H9 (cell line): ENCODE results near the gene CELSR2. TPM values are rescaled to one million over a fixed set of nuclear protein-coding genes. Genes with fewer than 3 reads are reported as not detected.

Source experiments
- DNase-seq: peaks from one replicate; pipeline ENCODE4 v3.0.0-alpha.2; 2017
- H2AFZ ChIP-seq: one replicate; pipeline ENCODE4 v1.6.1; 2013; ENCODE audit warnings: mild to moderate bottlenecking, low read length, control low read depth, moderate library complexity
- H2AK5ac ChIP-seq: 2 replicates; pipeline ENCODE4 v1.6.1; 2013; ENCODE audit warnings: low read length, control low read depth, mixed read lengths; ENCODE audit not compliant: insufficient read length
- H2BK120ac ChIP-seq: one replicate; pipeline ENCODE4 v1.6.1; 2013; ENCODE audit warnings: low read depth, mild to moderate bottlenecking, low read length, control low read depth, inconsistent platforms; ENCODE audit not compliant: poor library complexity, severe bottlenecking
- H2BK12ac ChIP-seq: 2 replicates; pipeline ENCODE4 v1.6.1; 2013; ENCODE audit warnings: low read length, control low read depth, mixed read lengths, low read depth; ENCODE audit not compliant: insufficient read length
- H2BK15ac ChIP-seq: 2 replicates; pipeline ENCODE4 v1.6.1; 2013; ENCODE audit warnings: low read depth, low read length, control low read depth
- H2BK20ac ChIP-seq: one replicate; pipeline ENCODE4 v1.6.1; 2013; ENCODE audit warnings: low read depth, mild to moderate bottlenecking, low read length, control low read depth, inconsistent platforms; ENCODE audit not compliant: poor library complexity, severe bottlenecking
- H2BK5ac ChIP-seq: 2 replicates; pipeline ENCODE4 v1.6.1; 2013; ENCODE audit warnings: low read length, control low read depth, mixed read lengths; ENCODE audit not compliant: insufficient read length
- H3K14ac ChIP-seq: 2 replicates; pipeline ENCODE4 v1.6.1; 2013; ENCODE audit warnings: low read length, control low read depth; ENCODE audit not compliant: insufficient read depth
- H3K18ac ChIP-seq: 2 replicates; pipeline ENCODE4 v1.6.1; 2013; ENCODE audit warnings: low read depth, mild to moderate bottlenecking, mixed read lengths, low read length, control low read depth; ENCODE audit not compliant: insufficient read length
- H3K23ac ChIP-seq: 2 replicates; pipeline ENCODE4 v1.6.1; 2013; ENCODE audit warnings: low read length, control low read depth, mixed read lengths, low read depth; ENCODE audit not compliant: insufficient read length
- H3K23me2 ChIP-seq: 2 replicates; pipeline ENCODE4 v1.6.1; 2013; ENCODE audit warnings: low read depth, mild to moderate bottlenecking, mixed read lengths, low read length, control low read depth; ENCODE audit not compliant: insufficient read length, poor library complexity, severe bottlenecking
- H3K27ac ChIP-seq: 2 replicates; pipeline ENCODE4 v1.5.1; 2013; ENCODE audit warnings: low read length, control low read depth, mixed read lengths, low read depth; ENCODE audit not compliant: insufficient read length
- H3K27me3 ChIP-seq: 2 replicates; pipeline ENCODE4 v1.6.1; 2013; ENCODE audit warnings: low read length, control low read depth, inconsistent platforms; ENCODE audit not compliant: insufficient read depth
- H3K4ac ChIP-seq: 2 replicates; pipeline ENCODE4 v1.6.1; 2013; ENCODE audit warnings: low read depth, mild to moderate bottlenecking, control low read depth, inconsistent platforms, low read length, moderate library complexity
- H3K4me1 ChIP-seq: 2 replicates; pipeline ENCODE4 v1.6.1; 2013; ENCODE audit warnings: low read length, control low read depth, inconsistent platforms; ENCODE audit not compliant: insufficient read depth
- H3K4me2 ChIP-seq: 2 replicates; pipeline ENCODE4 v1.6.1; 2013; ENCODE audit warnings: low read length, control low read depth, mixed read lengths; ENCODE audit not compliant: insufficient read length, insufficient read depth
- H3K56ac ChIP-seq: 2 replicates; pipeline ENCODE4 v1.6.1; 2013; ENCODE audit warnings: low read depth, mild to moderate bottlenecking, mixed read lengths, low read length, control low read depth; ENCODE audit not compliant: insufficient read length
- H3K79me1 ChIP-seq: 2 replicates; pipeline ENCODE4 v1.6.1; 2013; ENCODE audit warnings: low read depth, mild to moderate bottlenecking, moderate library complexity, low read length, control low read depth, inconsistent platforms; ENCODE audit not compliant: insufficient read depth, poor library complexity, severe bottlenecking
- H3K79me2 ChIP-seq: 2 replicates; pipeline ENCODE4 v1.6.1; 2013; ENCODE audit warnings: low read length, control low read depth, inconsistent platforms; ENCODE audit not compliant: insufficient read depth
- H3K9ac ChIP-seq: 2 replicates; pipeline ENCODE4 v1.6.1; 2013; ENCODE audit warnings: low read length, control low read depth, mixed read lengths; ENCODE audit not compliant: insufficient read length; ENCODE audit errors: extremely low read depth
- H3K9me3 ChIP-seq: one replicate; pipeline ENCODE4 v1.6.1; 2013; ENCODE audit warnings: low read depth, low read length, inconsistent platforms; ENCODE audit not compliant: control insufficient read depth
- H3T11ph ChIP-seq: one replicate; pipeline ENCODE4 v1.6.1; 2013; ENCODE audit warnings: mild to moderate bottlenecking, low read length, control low read depth, inconsistent platforms
- H4K20me1 ChIP-seq: one replicate; pipeline ENCODE4 v1.6.1; 2013; ENCODE audit not compliant: control insufficient read depth, insufficient read length, insufficient read depth
- H4K5ac ChIP-seq: 2 replicates; pipeline ENCODE4 v1.6.1; 2013; ENCODE audit warnings: low read depth, mild to moderate bottlenecking, mixed read lengths, low read length, control low read depth; ENCODE audit not compliant: insufficient read length
- H4K8ac ChIP-seq: replicated peaks from 2 replicates; pipeline ENCODE4 v1.6.1; 2013; ENCODE audit warnings: low read length, control low read depth, mixed read lengths, low read depth; ENCODE audit not compliant: insufficient read length
- H4K91ac ChIP-seq: 2 replicates; pipeline ENCODE4 v1.6.1; 2013; ENCODE audit warnings: low read depth, mild to moderate bottlenecking, moderate library complexity, mixed read lengths, low read length, control low read depth; ENCODE audit not compliant: insufficient read length
- H3K27ac Mint-ChIP-seq, 3 experiments: 2 replicates in 2 of 3; 3 replicates in 1 of 3; pipeline ENCODE4 v1.8.0; 2020 to 2021; ENCODE audit warnings: mixed read lengths in 3 of 3, mild to moderate bottlenecking in 1 of 3, moderate library complexity in 1 of 3
- H3K27me3 Mint-ChIP-seq: 2 replicates; pipeline ENCODE4 v1.8.0; 2021; ENCODE audit warnings: low read depth, mild to moderate bottlenecking, moderate library complexity, mixed read lengths
- H3K36me3 Mint-ChIP-seq, 3 experiments: 2 replicates in 2 of 3; 3 replicates in 1 of 3; pipeline ENCODE4 v1.8.0; 2020 to 2021; ENCODE audit warnings: low read depth in 3 of 3, mixed read lengths in 3 of 3; ENCODE audit not compliant: insufficient read depth in 1 of 3
- H3K4me1 Mint-ChIP-seq, 2 experiments: 2 replicates each; pipeline ENCODE4 v1.8.0; 2020; ENCODE audit warnings: mixed read lengths in 2 of 2
- H3K4me3 Mint-ChIP-seq, 2 experiments: 2 replicates in 1 of 2; 3 replicates in 1 of 2; pipeline ENCODE4 v1.8.0; 2020 to 2021; ENCODE audit warnings: mild to moderate bottlenecking in 2 of 2, mixed read lengths in 2 of 2, moderate library complexity in 1 of 2
- H3K9me3 Mint-ChIP-seq, 2 experiments: 2 replicates in 1 of 2; 3 replicates in 1 of 2; pipeline ENCODE4 v1.8.0; 2020; ENCODE audit warnings: mild to moderate bottlenecking in 2 of 2, mixed read lengths in 2 of 2, moderate library complexity in 1 of 2
- WGBS: extraction: QIAGEN DNeasy Blood & Tissue Kit; methylation state at CpG from one replicate; pipeline ENCODE4 v1.1.7; 2013; ENCODE audit warnings: missing lambda C conversion rate, low lambda C conversion rate, mixed read lengths; ENCODE audit not compliant: insufficient read length; ENCODE audit errors: extremely low coverage; 5-methylcytosine and 5-hydroxymethylcytosine counted together
- total RNA-seq: library from RNA; stranded (reverse); gene quantifications from 2 replicates; pipeline ENCODE4 v1.2.1, GENCODE V29; 2021
- TF ChIP-seq, protein P1 (sequence below): fragments of 200-600 bp; sonication (generic); conservative IDR thresholded peaks from 3 replicates; pipeline ENCODE4 v1.8.0; 2021; ENCODE audit warnings: antibody characterized with exemption, mild to moderate bottlenecking

Gene CELSR2
- total RNA-seq, 1 experiment from 2014 or later: 29.2 TPM

DNA sequence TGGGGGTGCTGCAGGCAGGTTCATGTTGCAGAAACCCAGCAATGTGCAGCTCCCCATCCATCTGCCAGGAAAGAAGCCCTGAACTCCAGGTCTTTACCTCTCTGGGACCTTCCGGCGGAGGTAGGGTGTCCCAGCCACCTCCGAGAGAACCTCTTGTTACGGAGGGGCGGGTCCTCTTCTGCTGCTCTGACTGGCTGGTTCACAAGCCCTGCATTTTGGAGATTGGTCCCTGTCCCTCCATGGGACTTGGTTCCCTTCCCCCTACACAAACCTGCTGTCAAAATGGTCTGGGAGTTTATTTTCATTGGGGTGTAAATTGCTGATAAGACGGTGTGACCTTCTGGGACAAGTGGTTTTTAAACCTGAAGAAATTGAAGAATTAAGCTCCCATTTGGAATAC lies 8.0 kb upstream of the CELSR2 start:
- H3K4me3 Mint-ChIP-seq: no peak overlapping the region
- peaks cover 14% of the 10 kb centered on the region; the same call in 1 of the 2 replicates for H3K4me1 ChIP-seq
- no peak overlapping the region for H2BK20ac ChIP-seq

More for the DNA sequence above, 8.0 kb upstream of the CELSR2 start:
- H3K27ac ChIP-seq: no peak overlapping the region
- no peak overlapping the region for H3K14ac ChIP-seq
- no peak overlapping the region for H3K23ac ChIP-seq
- no peaks in the 10 kb centered on the region for H4K20me1 ChIP-seq
- H2BK15ac ChIP-seq: no peak overlapping the region
- no peak overlapping the region for H4K8ac ChIP-seq
- H3K18ac ChIP-seq: no peak overlapping the region
- H3K4me2 ChIP-seq: no peak overlapping the region
- no peak overlapping the region for H3K9ac ChIP-seq
- peaks cover 7% of the 10 kb centered on the region for H3K27me3 Mint-ChIP-seq
- H3K36me3 Mint-ChIP-seq: peaks cover 11 to 26% (median 24%) of the 10 kb centered on the region in 3 experiments; a peak in 6 of 7 replicates
- H2BK12ac ChIP-seq: no peak overlapping the region
- no peak overlapping the region for H2AFZ ChIP-seq
- no peak overlapping the region for H2AK5ac ChIP-seq
- H3T11ph ChIP-seq: no peak overlapping the region
- no peak overlapping the region for H2BK120ac ChIP-seq
- no peaks in the 10 kb centered on the region; a peak in 1 of 5 replicates for H3K9me3 Mint-ChIP-seq
- TF ChIP-seq, protein P1, sequence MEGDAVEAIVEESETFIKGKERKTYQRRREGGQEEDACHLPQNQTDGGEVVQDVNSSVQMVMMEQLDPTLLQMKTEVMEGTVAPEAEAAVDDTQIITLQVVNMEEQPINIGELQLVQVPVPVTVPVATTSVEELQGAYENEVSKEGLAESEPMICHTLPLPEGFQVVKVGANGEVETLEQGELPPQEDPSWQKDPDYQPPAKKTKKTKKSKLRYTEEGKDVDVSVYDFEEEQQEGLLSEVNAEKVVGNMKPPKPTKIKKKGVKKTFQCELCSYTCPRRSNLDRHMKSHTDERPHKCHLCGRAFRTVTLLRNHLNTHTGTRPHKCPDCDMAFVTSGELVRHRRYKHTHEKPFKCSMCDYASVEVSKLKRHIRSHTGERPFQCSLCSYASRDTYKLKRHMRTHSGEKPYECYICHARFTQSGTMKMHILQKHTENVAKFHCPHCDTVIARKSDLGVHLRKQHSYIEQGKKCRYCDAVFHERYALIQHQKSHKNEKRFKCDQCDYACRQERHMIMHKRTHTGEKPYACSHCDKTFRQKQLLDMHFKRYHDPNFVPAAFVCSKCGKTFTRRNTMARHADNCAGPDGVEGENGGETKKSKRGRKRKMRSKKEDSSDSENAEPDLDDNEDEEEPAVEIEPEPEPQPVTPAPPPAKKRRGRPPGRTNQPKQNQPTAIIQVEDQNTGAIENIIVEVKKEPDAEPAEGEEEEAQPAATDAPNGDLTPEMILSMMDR: no peak
- peak; percentile 75 for DNase-seq
- H3K56ac ChIP-seq: no peak overlapping the region
- H3K27ac Mint-ChIP-seq: peak overlapping the region in 1 of 3 experiments; percentile 29; a peak in 2 of 7 replicates
- H3K79me2 ChIP-seq: no peaks in the 10 kb centered on the region
- H3K79me1 ChIP-seq: no peaks in the 10 kb centered on the region
- no CpG with 5 or more reads among the region's 6 CpGs for WGBS
- H4K5ac ChIP-seq: no peak overlapping the region
- no peak overlapping the region for H2BK5ac ChIP-seq
- peaks cover 59 to 62% of the 10 kb centered on the region in 2 experiments for H3K4me1 Mint-ChIP-seq
- no peak overlapping the region for H3K4ac ChIP-seq
- no peak overlapping the region for H4K91ac ChIP-seq
- no peaks in the 10 kb centered on the region for H3K23me2 ChIP-seq
- H3K27me3 ChIP-seq: no peaks in the 10 kb centered on the region
- H3K9me3 ChIP-seq: no peaks in the 10 kb centered on the region
